HEK293 (cell line): Measurements from ENCODE around the gene ZNF543.

Source experiments
- CTCF ChIA-PET: fragments of 350-600 bp; formaldehyde crosslinking; extraction: SDS; loops from one replicate; lab custom pipeline; 2021; ENCODE audit warnings: antibody characterized with exemption; lab: Yijun Ruan, JAX
- POLR2A ChIA-PET: fragments of 300-600 bp; formaldehyde crosslinking; extraction: SDS; loops from one replicate; lab custom pipeline; 2020; ENCODE audit warnings: antibody characterized with exemption, inconsistent platforms; lab: Yijun Ruan, JAX
- H3K27ac ChIP-seq: fragments of 200-500 bp; sonication (Bioruptor generic); 2 replicates; pipeline ENCODE4 v1.5.1; 2014; ENCODE audit warnings: low read depth, low read length, control low read depth, inconsistent platforms; ENCODE audit errors: extremely low read depth
- H3K36me3 ChIP-seq, 2 experiments: fragments of 200-500 bp in 1 of 2; sonication (Bioruptor generic) in 1 of 2; 1 replicate in 1 of 2; 2 replicates in 1 of 2; pipeline ENCODE4 v1.5.1; 2014 to 2017; ENCODE audit warnings: inconsistent platforms in 2 of 2, low read length in 2 of 2; ENCODE audit not compliant: control insufficient read depth in 2 of 2, insufficient read depth in 1 of 2
- H3K4me1 ChIP-seq: fragments of 200-500 bp; sonication (Bioruptor generic); 2 replicates; pipeline ENCODE4 v1.5.1; 2014; ENCODE audit warnings: mild to moderate bottlenecking, low read length, inconsistent platforms; ENCODE audit not compliant: control insufficient read depth, insufficient read depth
- H3K4me3 ChIP-seq: 2 replicates; pipeline ENCODE4 v1.5.1; 2011; ENCODE audit warnings: low read depth, mild to moderate bottlenecking, control low read depth, low read length, moderate library complexity
- H3K9me3 ChIP-seq: fragments of 200-500 bp; sonication (Bioruptor generic); 2 replicates; pipeline ENCODE4 v1.5.1; 2014; ENCODE audit warnings: low read depth, low read length, inconsistent platforms; ENCODE audit not compliant: control insufficient read depth, insufficient read depth
- GLI4 ChIP-seq: fragments of 450-650 bp; formaldehyde crosslinking; IDR thresholded peaks from 2 replicates; pipeline ENCODE4 v1.5.1; 2016; ENCODE audit warnings: missing biosample characterization, missing genetic modification characterization
- KLF10 ChIP-seq: fragments of 450-650 bp; IDR thresholded peaks from 2 replicates; pipeline ENCODE4 v1.5.1; 2018; ENCODE audit warnings: missing biosample characterization, mild to moderate bottlenecking, missing genetic modification characterization
- KLF8 ChIP-seq: fragments of 450-650 bp; formaldehyde crosslinking; IDR thresholded peaks from 2 replicates; pipeline ENCODE4 v1.5.1; 2016; ENCODE audit warnings: missing biosample characterization, missing genetic modification characterization
- ZBTB26 ChIP-seq: fragments of 450-650 bp; formaldehyde crosslinking; optimal IDR thresholded peaks from 2 replicates; pipeline ENCODE3; 2016; ENCODE audit warnings: missing biosample characterization, mild to moderate bottlenecking, missing genetic modification characterization
- ZBTB48 ChIP-seq: fragments of 450-650 bp; formaldehyde crosslinking; IDR thresholded peaks from 2 replicates; pipeline ENCODE4 v1.5.1; 2016; ENCODE audit warnings: missing biosample characterization, missing genetic modification characterization
- ZNF18 ChIP-seq: fragments of 450-650 bp; formaldehyde crosslinking; IDR thresholded peaks from 2 replicates; pipeline ENCODE4 v1.5.1; 2016; ENCODE audit warnings: missing biosample characterization, missing genetic modification characterization
- ZNF202 ChIP-seq: fragments of 450-650 bp; formaldehyde crosslinking; IDR thresholded peaks from 2 replicates; pipeline ENCODE4 v1.5.1; 2016; ENCODE audit warnings: missing biosample characterization, missing genetic modification characterization, borderline replicate concordance
- ZNF239 ChIP-seq: fragments of 450-650 bp; formaldehyde crosslinking; IDR thresholded peaks from 2 replicates; pipeline ENCODE4 v1.5.1; 2016; ENCODE audit warnings: missing biosample characterization, missing genetic modification characterization
- ZNF302 ChIP-seq: fragments of 450-650 bp; formaldehyde crosslinking; IDR thresholded peaks from 2 replicates; pipeline ENCODE4 v1.5.1; 2016; ENCODE audit warnings: missing biosample characterization, missing genetic modification characterization, low read depth
- ZNF311 ChIP-seq: fragments of 450-650 bp; formaldehyde crosslinking; IDR thresholded peaks from 2 replicates; pipeline ENCODE4 v1.5.1; 2017; ENCODE audit warnings: missing biosample characterization, missing genetic modification characterization, borderline replicate concordance
- ZNF449 ChIP-seq: fragments of 450-650 bp; formaldehyde crosslinking; IDR thresholded peaks from 2 replicates; pipeline ENCODE4 v1.5.1; 2017; ENCODE audit warnings: missing biosample characterization, mild to moderate bottlenecking, missing genetic modification characterization, moderate library complexity
- ZNF48 ChIP-seq: fragments of 450-650 bp; formaldehyde crosslinking; IDR thresholded peaks from 2 replicates; pipeline ENCODE4 v1.5.1; 2016; ENCODE audit warnings: missing biosample characterization, missing genetic modification characterization
- ZNF510 ChIP-seq: fragments of 450-650 bp; formaldehyde crosslinking; IDR thresholded peaks from 2 replicates; pipeline ENCODE4 v1.5.1; 2018; ENCODE audit warnings: mild to moderate bottlenecking, missing genetic modification characterization, missing biosample characterization; ENCODE audit not compliant: insufficient replicate concordance
- ZNF518A ChIP-seq: fragments of 450-650 bp; formaldehyde crosslinking; conservative IDR thresholded peaks from 2 replicates; pipeline ENCODE4 v1.5.1; 2016; ENCODE audit warnings: low read depth, missing biosample characterization, missing genetic modification characterization
- ZNF596 ChIP-seq: fragments of 450-650 bp; IDR thresholded peaks from 2 replicates; pipeline ENCODE4 v1.5.0; 2018; ENCODE audit warnings: missing biosample characterization, mild to moderate bottlenecking, missing genetic modification characterization, moderate library complexity
- ZNF664 ChIP-seq: fragments of 450-650 bp; formaldehyde crosslinking; IDR thresholded peaks from 2 replicates; pipeline ENCODE4 v1.5.1; 2016; ENCODE audit warnings: missing biosample characterization, missing genetic modification characterization
- ZNF791 ChIP-seq: fragments of 450-650 bp; formaldehyde crosslinking; IDR thresholded peaks from 2 replicates; pipeline ENCODE4 v1.5.1; 2016; ENCODE audit warnings: missing biosample characterization, missing genetic modification characterization
- ZSCAN5A ChIP-seq: fragments of 450-650 bp; formaldehyde crosslinking; IDR thresholded peaks from 2 replicates; pipeline ENCODE4 v1.5.1; 2016; ENCODE audit warnings: missing biosample characterization, missing genetic modification characterization

Gene ZNF543

GRCh38 chr19:57376151-57376550 lies 55.9 kb downstream of the ZNF543 start:
- Histone ChIP-seq H3K4me3 (no peak overlapping the region), H3K9me3 (peaks cover 6% of the 10 kb centered on the region; the same call in 1 of the 2 replicates), H3K4me1 (no peaks in the 10 kb centered on the region), H3K36me3 (peaks cover 14 to 65% of the 10 kb centered on the region in 2 experiments), H3K27ac (no peak overlapping the region)
- TF ChIP-seq ZBTB26 (tag by site-specific recombination) = no peak
- no peak for TF ChIP-seq ZNF518A (tag by site-specific recombination)
- TF ChIP-seq ZNF510 (tag by site-specific recombination) = no peak
- TF ChIP-seq ZNF664 (tag by site-specific recombination) = no peak
- no peak for TF ChIP-seq ZNF239 (tag by site-specific recombination)
- no peak for TF ChIP-seq ZBTB48 (tag by site-specific recombination)
- TF ChIP-seq ZNF48 (tag by site-specific recombination) = no peak
- no peak for TF ChIP-seq ZNF311 (tag by site-specific recombination)
- TF ChIP-seq KLF10 (tag by site-specific recombination) = no peak
- no peak for TF ChIP-seq ZNF302 (tag by site-specific recombination)
- TF ChIP-seq ZNF596 (tag by site-specific recombination) = no peak
- no peak for TF ChIP-seq KLF8 (tag by site-specific recombination)
- TF ChIP-seq ZSCAN5A (tag by site-specific recombination) = no peak
- TF ChIP-seq GLI4 = no peak
- no peak for TF ChIP-seq ZNF791 (tag by site-specific recombination)
- no peak for TF ChIP-seq ZNF202 (tag by site-specific recombination)
- POLR2A ChIA-PET = no interaction called here
- CTCF ChIA-PET = no interaction called here

GRCh38 chr19:57377498-57378146 lies 57.4 kb downstream of the ZNF543 start:
- peaks cover 14 to 50% of the 10 kb centered on the region in 2 experiments for H3K36me3 ChIP-seq
- no peaks in the 10 kb centered on the region for H3K4me1 ChIP-seq
- POLR2A ChIA-PET = no interaction called here
- H3K4me3 ChIP-seq = no peak overlapping the region
- CTCF ChIA-PET = no interaction called here
- H3K9me3 ChIP-seq = peaks cover 6% of the 10 kb centered on the region; the same call in 1 of the 2 replicates
- no peak overlapping the region for H3K27ac ChIP-seq
- TF ChIP-seq ZNF449 (tag by site-specific recombination) (no peak), ZNF18 (tag by site-specific recombination) (0 out of 2 replicates have a peak, but pooled peaks have one; percentile 15)
